ENCODE measurements around the gene TNFRSF19. TPM values are rescaled to one million over a fixed set of nuclear protein-coding genes. Genes with fewer than 3 reads are reported as not detected.
"Not testable (repeated sequence)": the region's sequence is repeated elsewhere in the genome, so short reads cannot be mapped to it uniquely, and the experiment has no call there.

TNFRSF19 gene, protein sequence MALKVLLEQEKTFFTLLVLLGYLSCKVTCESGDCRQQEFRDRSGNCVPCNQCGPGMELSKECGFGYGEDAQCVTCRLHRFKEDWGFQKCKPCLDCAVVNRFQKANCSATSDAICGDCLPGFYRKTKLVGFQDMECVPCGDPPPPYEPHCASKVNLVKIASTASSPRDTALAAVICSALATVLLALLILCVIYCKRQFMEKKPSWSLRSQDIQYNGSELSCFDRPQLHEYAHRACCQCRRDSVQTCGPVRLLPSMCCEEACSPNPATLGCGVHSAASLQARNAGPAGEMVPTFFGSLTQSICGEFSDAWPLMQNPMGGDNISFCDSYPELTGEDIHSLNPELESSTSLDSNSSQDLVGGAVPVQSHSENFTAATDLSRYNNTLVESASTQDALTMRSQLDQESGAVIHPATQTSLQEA
- total RNA-seq, result 0.27 and 0.34 TPM in 2 replicates

DNA sequence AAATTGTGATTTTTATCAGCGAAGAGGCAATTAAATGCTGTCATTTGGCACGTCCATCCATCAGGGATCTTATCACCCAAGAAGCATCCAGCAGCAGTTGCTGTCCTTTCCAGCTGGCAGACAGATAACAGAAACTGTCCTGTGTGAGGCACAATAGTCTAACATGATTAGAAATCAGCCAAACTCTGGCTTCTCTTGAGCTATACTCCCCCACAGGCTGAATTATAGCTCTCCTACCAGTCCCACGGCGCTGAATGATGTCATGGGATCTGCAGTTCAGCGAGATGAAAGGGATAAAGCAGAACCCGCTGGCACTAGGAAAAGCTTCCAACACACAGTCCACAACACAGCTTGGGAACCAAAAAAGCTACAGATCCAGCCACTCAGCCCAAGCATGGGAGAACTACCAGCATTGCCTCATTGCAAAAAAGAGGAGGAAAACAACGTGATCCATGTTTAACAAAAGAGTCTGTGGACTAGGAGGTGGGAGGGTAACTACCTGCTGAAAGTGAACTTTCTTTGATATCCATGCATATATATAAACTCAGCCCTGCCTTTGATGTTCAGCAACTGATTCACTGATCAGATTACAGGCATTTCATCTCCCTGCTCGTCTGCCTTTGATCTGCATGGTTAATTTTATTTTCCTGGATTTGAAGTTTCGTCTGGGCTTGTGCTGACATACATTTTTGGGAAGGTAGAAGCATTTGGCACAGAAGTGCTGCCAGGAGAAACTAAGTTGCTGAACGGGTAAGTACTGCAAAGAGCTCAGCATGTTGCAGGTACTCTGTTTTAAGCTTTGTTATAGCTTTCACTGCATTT lies at the start of gene TNFRSF19:
TSS of gene TNFRSF19 (plus strand) at position 314 of the 822 bp plus-strand sequence. CDS start 19,772 bp downstream, outside the sequence.
- intact Hi-C loops (cut with micrococcal nuclease), result loop anchor here (10.0 kb wide), 2 partner anchors 106 to 394 kb away; no protein-coding TSS in a partner anchor

DNA sequence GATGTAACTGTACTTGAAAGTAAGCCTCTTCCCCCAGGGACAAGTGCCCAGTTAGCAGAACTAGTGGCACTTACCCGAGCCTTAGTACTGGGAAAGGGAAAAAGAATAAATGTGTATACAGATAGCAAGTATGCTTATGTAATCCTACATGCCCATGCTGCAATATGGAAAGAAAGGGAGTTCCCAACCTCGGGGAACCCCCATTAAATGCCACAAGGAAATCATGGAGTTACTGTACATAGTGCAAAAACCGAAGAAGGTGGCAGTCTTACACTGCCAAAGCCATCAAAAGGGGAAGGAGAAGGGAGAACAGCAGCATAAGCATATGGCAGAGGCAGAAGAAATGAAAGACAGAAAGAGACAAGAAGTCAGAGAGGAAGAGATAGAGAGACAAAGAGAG lies 40.3 kb upstream of the TNFRSF19 start:
- intact Hi-C loops (cut with micrococcal nuclease), result not testable (repeated sequence)

DNA sequence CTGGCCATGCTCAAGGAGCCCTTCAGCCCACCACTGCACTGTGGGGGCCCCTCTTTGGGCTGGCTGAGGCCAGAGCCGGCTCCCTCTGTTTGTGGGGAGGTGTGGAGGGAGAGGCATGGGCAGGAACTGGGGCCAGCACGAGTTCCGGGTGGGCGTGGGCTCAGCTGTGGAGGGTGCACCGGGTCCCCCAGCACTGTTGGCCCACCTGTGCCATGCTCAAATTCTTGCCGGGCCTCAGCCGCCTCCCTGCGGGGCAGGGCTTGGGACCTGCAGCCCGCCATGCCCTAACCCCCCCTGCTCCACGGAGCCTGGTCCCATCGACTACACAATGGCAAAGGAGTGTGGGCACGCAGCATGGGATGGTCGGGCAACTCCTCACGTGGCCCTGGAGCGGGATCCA lies 38.8 kb upstream of the TNFRSF19 start:
- intact Hi-C loops (cut with micrococcal nuclease), result no loop called here

DNA sequence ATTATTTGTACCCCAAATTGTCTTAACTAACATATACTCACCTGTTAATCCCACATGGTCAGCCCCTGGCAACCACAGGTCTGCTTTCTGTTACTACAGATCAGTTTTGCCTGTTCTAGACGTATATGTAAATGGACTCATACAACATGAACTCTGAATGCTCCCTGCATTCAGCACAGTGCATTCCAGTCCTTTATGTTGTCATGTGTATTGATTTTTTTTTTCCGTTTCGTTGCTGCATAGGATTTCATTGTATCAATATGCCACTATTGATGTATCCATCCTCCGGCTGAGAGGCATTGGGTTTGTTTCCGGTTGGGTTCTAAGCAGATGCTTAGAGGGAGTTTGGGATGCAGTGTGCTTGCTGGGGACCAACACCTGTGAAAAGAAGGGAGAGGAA lies 36.1 kb upstream of the TNFRSF19 start:
- intact Hi-C loops (cut with micrococcal nuclease), result no loop called here

DNA sequence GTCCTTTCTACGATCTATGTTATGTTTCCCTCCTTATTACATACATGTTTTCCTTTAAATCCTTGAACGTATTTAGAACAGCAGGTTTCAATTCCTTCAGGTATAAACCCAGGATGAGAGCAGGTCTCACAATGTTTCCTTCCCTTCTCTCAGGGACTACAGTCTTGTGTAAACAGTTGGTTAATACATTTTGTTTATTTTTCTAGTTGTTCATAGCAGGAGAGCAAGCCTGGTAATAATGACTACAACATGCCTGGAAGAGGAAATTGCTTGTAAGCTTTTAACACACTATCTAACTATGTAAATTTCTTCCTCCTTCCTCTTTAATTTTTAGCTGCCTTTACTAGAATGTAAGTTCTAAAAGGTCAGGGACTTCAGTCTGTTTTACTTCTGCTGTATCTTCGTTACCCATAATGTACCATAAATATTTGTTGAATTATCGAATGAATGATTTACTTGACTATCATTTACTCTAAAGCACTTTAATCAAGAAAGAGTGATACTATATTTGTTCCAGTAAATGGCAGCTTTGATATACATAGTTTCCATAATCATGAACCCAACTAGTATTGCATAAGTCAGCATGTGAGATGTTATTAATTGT lies 28.9 kb upstream of the TNFRSF19 start:
- intact Hi-C loops (cut with micrococcal nuclease), result no loop called here

DNA sequence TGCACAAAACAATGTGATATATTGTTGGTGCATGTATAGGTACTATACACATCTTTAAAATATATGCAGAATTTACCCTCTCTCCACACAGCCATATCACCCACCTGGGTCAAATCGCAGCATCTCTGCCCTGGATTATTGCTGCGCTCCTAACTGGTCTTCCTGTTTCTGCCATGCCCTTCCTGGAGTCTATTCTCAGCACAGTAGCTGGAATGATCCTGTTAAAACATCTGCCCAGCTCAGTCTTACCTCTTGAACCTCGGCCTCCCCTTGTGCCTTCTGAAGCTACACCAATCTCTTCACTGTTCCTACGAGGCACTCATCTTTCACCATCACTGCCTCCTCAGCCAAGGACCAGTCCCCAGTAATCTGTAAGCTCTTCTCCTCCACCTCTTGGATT lies 25.5 kb upstream of the TNFRSF19 start:
- intact Hi-C loops (cut with micrococcal nuclease), result no loop called here

DNA sequence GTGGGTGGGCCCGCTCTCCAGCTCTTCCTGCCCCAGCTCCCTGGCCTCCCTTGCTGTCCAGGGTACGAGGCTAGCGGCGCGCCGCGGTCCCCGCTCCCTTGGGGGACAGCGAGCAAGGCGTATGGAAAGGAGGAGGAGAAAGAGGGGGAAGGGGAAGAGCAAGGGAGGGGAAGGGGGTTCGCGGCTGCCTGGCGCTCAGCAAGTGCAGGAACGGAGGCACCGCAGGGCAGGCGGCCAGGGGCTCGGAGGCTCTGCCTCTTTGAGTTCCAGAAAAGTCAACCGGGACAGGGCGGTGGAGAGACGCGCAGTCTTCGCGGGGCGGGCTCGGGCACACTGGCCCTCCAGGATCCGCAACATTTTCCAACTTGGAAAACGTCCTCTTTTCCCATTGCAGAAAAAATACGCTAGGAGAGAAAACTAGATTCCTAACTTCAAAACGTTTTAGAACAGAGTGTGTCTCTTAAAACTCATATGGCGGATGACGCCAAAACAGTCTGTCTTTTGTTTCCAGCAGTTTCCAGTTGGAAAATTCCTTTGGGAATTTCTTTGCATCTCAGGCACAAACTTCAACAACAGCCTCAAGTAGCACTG lies 23.1 kb upstream of the TNFRSF19 start:
- intact Hi-C loops (cut with micrococcal nuclease), result no loop called here

DNA sequence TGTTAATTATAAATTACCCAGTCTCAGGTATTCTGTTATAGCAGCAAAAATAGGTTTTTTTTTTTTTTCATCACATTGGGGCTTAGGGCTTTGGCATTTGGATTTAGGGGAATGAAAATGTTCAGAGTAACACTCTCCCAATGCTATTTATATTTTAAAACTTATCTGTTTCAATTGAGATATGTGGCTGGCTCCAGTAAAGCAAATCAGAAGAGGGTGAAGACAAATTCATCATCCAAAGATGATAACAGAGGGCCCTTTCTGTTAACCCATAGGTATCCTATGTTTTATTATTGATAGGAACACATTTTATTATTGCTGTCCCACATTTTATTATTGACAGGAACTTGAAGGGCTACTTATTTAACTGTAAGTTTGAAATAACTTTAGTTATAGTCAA lies 20.5 kb upstream of the TNFRSF19 start:
- intact Hi-C loops (cut with micrococcal nuclease), result no loop called here

DNA sequence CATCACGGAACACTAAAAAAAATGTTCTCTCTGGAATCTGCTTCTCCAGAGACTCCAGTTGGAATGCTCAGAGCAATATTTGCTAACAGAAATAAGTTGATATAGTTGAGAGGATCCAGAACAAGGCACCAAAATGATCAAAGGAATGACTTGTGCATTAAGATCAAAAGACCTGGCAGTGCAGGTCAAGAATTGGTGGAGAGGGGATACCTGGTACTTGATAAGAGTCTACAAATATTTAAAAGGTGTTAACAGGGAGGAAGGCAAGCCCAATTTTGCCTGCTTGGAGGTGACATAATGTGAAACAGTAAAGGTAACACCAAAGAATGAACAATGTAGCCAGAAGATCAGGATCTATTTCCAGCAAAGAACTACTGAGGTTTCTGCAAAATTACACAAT lies 20.0 kb upstream of the TNFRSF19 start:
- intact Hi-C loops (cut with micrococcal nuclease), result no loop called here

DNA sequence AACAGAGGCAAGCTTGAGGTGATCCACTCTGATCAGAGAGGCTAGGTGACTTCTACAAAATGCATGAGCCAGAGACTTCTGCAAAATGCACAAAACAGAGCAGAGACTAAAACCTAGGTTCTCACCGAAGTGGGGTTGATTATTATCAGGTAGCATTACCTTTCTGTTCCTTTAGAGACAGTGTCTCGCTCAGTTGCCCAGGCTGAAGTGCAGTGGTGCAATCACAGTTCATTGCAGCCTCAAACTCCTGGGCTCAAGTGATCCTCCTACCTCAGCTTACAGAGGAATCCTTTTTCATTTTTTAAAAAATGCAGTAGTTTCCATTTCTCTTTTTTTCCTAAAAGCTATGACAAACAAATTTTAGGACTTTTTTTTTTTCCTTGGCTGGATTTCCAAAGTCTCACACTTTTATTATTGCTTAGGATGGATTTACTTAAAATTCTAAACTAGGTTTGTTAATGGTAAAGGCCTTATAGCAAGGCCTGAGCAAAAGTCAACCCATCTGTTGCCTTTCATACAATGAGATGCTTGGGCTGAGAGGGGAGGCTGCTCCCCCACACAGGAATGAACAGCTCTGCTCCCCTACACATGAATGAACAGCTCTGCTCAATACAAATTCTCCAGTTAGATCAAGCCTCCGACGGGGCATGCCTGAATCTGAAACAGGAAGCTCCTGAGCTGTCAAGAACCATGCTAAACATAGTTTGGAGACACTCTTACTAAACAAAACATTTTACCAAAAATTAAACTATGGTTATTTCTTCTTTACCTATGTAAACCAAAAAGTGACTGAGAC lies 18.8 kb upstream of the TNFRSF19 start:
- intact Hi-C loops (cut with micrococcal nuclease), result no loop called here

DNA sequence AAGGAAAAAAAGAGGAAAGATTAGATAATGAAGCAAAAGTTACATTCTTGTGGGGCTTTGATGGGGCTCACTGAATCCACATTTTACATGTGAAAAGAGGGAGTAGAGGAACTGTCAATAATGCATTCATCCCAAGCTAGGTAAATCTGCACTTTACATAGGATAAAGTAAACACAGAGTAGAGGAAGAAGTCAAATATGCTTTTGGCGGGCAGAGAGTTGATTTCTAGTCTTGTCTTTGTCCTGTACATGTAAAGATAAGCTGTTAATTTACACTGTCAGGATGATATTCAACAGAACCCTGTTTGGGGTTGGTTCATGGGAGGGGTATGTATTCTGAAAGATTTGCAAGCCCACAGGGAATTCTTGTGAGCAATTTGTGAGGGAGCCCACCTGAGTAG lies 18.0 kb upstream of the TNFRSF19 start:
- intact Hi-C loops (cut with micrococcal nuclease), result no loop called here

DNA sequence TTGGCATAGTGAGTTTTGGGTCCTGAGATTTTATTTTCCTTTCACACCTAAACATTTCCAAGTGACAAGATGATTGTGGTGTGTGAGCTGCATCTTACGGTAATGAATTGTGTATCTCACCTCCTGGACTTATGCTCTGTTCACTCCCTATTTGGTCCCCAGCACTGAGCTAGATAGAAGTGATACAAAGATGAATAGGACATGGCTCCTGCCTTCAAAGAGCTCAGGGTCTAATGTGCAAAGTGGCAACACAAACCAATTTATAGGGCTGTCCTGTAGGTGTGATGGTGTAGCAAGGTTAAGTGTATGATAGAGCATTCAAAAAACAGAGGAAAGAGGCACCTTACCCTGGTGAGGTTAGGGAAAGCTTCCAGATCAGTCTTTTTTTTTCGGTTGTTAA lies 17.6 kb upstream of the TNFRSF19 start:
- intact Hi-C loops (cut with micrococcal nuclease), result no loop called here

DNA sequence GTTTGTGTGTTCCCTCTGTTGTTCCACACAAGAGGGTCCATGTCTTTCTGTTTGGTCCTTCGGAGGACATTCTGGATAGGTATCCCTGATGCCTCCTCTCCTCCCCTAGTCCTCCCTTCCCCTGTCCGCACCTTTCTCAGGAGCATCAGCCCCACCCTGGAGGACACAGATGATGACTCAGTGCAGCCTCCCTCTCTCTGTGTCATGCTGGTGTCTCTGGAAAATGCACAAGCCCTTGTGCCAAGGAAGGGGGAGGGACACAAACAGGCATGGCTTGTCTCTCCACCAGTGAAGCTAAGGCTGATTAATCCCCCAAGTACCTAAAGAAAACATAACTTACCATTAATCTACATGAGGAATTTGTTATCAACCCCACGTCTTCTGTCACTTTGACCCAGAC lies 16.2 kb upstream of the TNFRSF19 start:
- intact Hi-C loops (cut with micrococcal nuclease), result no loop called here

DNA sequence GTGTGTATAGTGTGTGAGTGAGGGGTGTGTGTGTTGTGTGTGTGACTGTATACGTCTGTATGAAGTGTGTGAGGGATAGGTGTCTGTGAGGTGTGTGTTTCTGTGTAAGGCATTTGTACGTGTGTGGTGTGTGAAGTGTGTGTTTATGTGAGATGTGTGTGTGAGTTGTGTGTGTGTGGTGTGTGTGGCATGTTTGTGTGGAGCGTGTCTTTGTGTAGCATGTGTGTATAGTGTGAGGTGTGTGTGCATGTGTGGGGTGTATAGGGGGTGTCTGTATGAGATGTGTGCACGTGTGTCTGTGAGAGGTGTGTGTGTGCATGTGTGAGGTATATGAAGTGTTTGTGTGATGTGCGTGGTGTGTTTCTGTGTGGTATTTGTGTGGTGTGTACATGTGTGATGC lies 13.2 kb upstream of the TNFRSF19 start:
- intact Hi-C loops (cut with micrococcal nuclease), result no loop called here

DNA sequence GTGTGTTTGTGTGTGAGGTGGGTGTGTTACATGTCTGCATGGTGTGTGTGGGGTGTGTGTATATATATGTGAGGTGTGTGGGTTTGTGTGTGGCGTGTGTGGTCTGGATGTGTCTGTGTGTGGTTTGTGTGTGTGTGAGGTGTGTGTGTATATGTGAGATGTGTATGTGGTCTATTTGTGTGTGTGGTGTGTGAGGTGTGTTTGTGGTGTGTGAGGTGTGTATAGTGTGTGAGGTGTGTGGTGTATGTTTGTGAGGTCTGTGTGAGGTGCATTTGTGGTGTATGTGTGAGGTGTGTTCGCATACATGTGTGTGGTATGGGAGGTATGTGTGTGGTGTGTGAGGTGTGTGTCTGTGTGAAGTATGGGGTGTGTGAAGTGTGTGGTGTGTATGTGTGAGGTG lies 12.5 kb upstream of the TNFRSF19 start:
- intact Hi-C loops (cut with micrococcal nuclease), result no loop called here

DNA sequence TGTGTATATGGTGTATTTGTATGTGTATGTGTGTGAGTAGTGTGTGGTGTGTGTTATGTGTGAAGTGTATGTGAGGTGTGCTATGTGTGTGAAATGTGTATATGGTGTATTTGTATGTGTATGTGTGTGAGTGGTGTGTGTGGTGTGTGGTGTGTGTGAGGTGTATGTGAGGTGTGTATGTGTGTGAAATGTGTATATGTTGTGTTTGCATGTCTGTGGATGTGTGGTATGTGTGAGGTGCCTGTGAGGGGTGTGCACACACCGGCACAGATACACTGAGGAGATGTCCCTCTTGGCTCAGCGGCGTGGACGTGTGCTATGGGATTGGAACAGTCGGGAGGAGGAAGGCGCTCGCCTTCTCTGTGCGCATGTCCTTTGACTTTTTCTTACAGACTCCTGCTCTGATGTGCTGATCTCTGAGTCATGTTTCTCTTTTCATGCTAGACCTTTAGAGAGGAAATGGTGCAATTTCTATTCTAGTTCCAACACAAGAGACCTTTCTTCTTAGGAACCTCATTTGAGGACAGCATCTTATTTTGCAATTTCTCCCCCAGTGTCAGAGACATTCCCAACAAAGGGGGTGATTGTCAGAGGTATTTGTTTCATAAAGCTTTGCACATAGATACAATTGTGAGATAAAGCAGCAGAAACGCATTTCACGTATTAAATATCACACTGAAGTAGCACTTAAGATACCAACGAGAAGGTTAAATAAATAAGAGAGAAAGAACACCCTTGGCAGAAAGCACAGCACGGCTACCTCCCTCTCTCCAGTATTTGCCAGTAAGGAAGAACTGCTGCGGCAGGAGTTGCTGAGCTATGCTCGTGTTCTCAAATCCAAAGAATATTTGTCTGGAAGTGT lies 11.3 kb upstream of the TNFRSF19 start:
- intact Hi-C loops (cut with micrococcal nuclease), result no loop called here

DNA sequence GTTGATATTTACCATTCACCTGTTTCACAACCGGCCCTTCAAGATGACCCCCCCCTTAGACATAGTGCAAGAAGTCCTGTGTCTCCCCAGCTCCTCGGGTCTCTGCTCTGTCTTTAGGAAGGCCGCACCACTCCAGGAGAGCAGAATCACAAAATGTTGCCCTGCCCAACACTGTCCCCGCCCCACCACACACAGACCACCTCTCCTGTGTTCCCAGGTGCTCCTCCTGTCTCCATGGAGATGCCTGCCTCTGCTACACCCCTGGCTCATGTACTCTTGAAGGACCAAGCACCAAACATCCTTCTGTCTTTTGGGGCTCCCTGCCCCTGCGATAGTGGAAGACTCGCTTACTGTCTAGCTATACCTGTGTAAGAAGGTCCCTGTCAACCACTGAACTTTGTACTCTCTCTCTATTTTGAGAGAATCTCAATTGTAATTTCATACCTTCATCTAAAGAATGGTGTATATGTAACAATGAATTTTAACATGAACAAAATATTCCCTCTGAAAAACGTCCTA lies 9.6 kb upstream of the TNFRSF19 start:
- intact Hi-C loops (cut with micrococcal nuclease), result no loop called here

DNA sequence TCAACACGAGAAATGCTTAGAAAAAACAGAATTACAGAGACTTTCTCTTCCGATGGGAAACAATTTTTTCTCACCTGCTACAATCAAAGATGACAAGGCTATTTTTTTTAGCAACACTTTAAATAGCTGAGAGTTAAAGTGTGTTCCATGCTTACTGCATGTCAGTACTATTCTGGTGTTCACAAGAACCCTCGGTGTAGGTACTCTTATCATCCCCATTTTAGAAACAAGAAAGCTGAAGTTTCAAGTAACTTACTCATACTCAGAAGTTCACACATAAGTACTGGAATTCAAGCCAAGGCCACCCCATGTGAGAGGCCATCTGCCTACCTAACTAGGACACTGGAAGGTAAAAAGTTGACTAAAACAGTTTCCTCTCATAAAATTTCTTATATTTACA lies 9.0 kb upstream of the TNFRSF19 start:
- intact Hi-C loops (cut with micrococcal nuclease), result no loop called here

DNA sequence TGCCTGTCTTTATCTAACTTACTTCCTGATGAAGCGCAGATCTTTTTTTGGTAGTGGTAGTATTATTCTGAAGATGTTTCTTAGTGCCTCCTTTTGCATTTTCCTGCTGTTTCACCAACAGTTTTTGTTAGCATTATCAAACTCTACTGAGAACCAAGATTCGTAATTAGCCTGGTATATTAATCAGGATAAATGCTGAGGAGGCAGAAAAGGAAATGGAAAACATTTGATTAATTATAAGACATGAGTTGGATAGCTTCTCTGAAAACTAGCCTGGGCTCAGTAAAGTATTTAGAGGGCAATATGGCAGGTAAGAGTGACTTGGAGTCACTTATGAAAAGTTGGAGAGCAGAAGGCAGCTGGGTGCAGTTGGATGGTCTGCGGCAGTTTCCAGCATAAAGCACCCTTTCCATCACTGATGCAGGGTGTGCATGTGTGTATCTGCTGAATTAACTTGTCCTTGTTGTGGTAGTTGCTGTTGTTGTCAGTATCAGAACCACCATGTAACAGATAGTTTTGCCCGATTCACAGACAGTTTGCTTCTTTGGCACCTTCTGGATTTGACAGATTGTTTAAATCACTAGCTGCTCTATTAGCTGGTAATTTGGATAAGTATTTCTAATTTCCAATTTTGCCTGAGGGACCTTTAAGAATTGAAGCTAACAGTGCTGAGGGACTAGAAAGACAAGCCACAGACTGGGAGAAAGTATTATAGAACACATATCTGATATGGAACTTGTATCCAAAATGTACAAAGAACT lies 6.9 kb upstream of the TNFRSF19 start:
- intact Hi-C loops (cut with micrococcal nuclease), result no loop called here
